22Rv1 (cell line): ENCODE data around the gene STAT5B.

ENCODE experiments used
- H3K27ac ChIP-seq: fragments of 450-650 bp; 2 replicates; pipeline ENCODE4 v1.5.1; 2017
- ZFX ChIP-seq: fragments of 450-650 bp; IDR thresholded peaks from 2 replicates; pipeline ENCODE4 v1.6.1; 2017; ENCODE audit warnings: antibody characterized with exemption, borderline replicate concordance
- TF ChIP-seq, protein P1 (sequence below): fragments of 450-650 bp; IDR thresholded peaks from 2 replicates; pipeline ENCODE4 v1.5.1; 2017; ENCODE audit warnings: mild to moderate bottlenecking

Gene STAT5B

DNA sequence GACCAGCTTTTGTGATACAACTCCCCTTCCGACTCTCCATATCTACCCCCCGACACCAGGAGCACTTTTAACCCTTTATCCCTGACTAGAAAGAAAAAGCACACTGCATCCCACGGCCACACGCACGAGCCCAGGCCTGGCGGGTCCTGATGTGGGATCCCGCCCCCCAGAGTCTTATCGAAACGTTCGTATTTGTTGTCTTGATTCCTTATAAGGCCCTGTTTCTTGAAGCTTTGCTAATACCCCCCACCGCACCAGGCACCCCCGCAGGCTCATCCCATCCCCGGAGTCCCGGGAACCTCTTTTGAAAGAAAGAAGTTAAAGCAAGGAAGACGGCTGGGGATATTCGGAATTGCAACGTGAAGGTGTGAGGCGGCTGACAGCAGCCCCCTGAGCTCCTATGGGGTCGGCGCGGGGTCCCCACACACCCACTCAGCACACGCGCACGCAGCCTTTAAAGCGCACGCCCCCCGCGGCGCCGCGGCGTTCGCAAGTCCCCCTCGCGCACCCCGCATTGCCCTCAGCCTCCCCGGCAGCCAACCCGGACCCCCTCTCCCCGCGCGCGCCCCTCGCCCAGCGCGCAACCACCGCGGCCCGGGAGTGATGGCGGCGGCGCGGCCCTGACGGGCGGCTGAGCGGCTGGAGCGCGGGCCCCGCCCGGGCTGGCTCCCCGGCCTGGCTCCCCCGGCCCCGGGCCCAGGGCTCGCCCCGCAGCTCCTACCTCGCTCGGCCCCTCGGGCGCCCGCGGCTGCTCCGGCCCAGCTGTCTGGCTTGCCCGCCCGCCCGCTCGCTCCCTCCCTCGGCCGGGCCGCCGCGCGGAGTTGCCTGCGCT, 448 bp downstream of the STAT5B start:
- peak overlapping the region; percentile 64 for H3K27ac ChIP-seq

DNA sequence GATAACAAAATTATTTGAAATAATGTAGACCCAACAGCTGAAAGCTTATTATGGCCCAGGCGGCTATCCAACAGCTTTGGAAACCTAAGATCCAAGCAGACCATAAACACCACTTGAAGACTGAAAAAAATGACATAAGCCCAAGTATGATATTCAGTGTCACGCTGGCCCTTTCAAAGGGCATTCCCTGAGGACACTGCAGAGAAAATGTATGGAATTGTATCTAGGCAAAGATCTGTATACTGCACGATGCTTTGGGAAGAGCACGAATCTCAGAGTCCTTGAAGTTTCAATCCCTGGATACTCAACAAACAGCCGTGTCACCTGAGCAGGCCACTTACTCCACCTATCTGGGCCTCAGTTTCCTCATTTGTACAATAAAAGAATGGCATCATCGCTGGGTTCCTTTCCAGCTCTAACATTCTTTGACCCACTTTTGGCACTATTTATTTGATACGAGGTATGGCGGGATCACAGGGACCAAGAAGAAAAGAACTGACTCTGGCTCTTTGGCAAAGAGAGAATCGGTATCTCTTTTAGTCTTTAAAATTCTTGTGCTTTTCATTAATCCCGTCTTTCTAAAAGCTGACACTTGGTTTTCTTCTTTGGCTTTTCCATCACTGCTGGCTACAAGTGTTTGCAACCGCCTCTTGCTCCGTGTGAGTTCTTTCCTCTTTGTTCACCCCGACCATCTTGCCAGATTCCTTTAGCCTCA, 1.2 kb downstream of the STAT5B start:
- no peak for TF ChIP-seq ZFX
- TF ChIP-seq, protein P1, sequence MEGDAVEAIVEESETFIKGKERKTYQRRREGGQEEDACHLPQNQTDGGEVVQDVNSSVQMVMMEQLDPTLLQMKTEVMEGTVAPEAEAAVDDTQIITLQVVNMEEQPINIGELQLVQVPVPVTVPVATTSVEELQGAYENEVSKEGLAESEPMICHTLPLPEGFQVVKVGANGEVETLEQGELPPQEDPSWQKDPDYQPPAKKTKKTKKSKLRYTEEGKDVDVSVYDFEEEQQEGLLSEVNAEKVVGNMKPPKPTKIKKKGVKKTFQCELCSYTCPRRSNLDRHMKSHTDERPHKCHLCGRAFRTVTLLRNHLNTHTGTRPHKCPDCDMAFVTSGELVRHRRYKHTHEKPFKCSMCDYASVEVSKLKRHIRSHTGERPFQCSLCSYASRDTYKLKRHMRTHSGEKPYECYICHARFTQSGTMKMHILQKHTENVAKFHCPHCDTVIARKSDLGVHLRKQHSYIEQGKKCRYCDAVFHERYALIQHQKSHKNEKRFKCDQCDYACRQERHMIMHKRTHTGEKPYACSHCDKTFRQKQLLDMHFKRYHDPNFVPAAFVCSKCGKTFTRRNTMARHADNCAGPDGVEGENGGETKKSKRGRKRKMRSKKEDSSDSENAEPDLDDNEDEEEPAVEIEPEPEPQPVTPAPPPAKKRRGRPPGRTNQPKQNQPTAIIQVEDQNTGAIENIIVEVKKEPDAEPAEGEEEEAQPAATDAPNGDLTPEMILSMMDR: no peak
- H3K27ac ChIP-seq: peak overlapping the region; percentile 64; the same call in 1 of the 2 replicates

More for the DNA sequence above, 448 bp downstream of the STAT5B start:
- TF ChIP-seq ZFX: no peak
- TF ChIP-seq, protein P1: no peak

DNA sequence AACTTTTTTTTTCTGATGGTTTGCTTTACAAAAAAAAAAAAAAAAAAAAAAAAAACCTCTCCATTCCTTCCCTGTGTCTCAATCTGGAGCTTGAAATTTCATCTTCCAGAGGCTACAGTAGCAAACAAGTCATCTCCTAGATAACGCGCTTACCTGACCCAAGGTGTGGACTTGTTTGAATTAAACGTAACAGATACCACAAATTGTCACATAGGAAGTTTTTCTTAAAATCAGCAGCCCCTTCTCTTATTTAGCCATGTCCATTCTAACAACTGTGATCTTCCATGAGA, 2.0 kb downstream of the STAT5B start:
- H3K27ac ChIP-seq: no peak overlapping the region

DNA sequence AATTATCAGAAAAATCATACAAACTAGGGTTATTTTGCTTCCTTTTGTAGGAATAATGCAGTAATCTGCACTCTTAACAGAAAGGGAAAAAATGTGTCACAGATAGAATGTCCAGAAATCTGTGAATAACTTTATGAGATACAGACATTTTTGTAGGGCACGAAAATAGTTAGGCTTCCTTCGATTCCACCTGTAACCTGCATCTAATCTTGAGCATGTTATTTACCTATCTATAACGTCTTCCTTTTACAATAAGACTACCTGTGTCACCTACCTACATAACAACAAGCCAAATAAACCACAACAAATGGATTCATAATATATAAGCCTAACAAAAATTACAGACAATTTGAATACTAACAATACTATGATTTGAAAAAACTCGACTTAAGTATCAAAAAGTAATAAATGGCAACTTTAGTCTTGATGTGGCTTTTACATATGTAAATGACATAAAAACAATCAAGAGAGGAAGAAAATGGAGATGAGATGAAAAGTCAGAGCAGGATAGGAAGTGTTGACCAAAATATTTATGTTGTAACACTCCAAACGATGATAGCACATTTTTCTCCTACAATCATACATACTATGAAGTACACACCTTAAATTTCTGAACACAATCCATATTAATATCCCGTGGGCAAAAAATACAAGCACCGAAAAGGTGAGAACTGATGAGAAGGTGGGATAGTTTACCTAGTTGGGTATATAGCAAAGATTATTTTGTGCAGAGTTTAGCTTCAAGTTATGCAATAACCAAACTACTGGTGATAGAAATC, 2.5 kb downstream of the STAT5B start:
- no peak for TF ChIP-seq ZFX
- TF ChIP-seq, protein P1: no peak
- H3K27ac ChIP-seq: no peak overlapping the region

More for the DNA sequence above, 2.0 kb downstream of the STAT5B start:
- TF ChIP-seq, protein P1: no peak
- TF ChIP-seq ZFX: no peak

DNA sequence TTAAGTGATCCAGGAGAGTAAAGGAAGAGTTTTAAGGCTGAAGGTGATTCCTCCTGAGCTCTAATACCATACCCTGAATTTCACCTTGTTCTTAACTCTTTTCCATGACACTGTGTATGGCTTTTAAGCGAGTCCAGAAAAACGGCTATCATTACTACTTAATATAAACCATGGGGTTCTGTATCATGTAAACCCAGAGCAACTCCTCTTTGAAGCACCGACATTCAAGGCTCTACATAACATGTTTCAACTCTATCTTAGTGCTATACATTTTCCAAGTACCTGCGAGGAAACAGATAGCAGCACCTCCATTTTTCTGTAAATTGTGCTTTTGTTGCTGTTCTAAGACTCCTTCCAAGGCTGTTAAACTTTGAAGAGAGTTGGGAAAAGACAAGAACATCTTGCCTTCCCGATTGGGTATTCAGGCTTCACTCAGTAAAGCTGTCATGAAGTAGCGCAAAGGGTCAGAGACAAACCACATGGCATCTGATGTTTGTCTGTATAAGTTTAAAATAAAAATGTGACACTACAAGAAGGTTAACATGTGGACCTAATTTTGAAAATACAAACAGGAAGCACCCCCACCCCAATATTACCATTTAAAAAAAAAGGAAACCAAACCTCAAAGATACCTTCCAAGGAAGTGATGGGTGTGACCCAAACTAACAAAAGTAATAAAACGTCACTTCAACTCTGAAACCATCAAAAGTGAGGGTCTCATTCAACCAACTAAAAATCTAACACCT, 3.9 kb downstream of the STAT5B start:
- TF ChIP-seq ZFX: no peak
- TF ChIP-seq, protein P1: no peak

DNA sequence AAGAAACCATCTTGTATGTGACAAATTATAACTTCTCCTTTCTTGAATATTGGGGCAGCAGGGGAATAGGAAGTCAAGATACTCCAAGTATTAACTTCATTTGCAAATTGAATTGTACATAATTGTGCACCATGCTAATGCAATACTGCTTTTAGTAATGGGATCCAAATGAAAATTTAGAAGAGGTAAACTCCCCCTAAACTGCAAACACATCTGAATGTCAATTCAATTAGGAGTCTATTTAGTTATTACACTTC, 4.5 kb downstream of the STAT5B start:
- TF ChIP-seq, protein P1: no peak
- TF ChIP-seq ZFX: no peak
- no peak overlapping the region for H3K27ac ChIP-seq

More for the DNA sequence above, 3.9 kb downstream of the STAT5B start:
- H3K27ac ChIP-seq: no peak overlapping the region
